HepG2 (cell line): Measurements from ENCODE around the gene RERE. TPM values are rescaled to one million over a fixed set of nuclear protein-coding genes. Genes with fewer than 3 reads are reported as not detected.
A peak's percentile ranks its signal among the peaks of the same experiment; 100 is the strongest.

Source experiments
- ARID5B ChIP-seq: IDR thresholded peaks from 2 replicates; pipeline ENCODE4 v1.4.0; 2020; ENCODE audit warnings: mild to moderate bottlenecking, missing genetic modification reagents
- FIP1L1 ChIP-seq: fragments of 200-400 bp; formaldehyde crosslinking; IDR thresholded peaks from 2 replicates; pipeline ENCODE4 v1.6.1; 2018; ENCODE audit warnings: low read depth, mild to moderate bottlenecking, low read length, moderate library complexity, borderline replicate concordance; ENCODE audit not compliant: insufficient read depth
- FOXA3 ChIP-seq: IDR thresholded peaks from 2 replicates; pipeline ENCODE4 v1.6.1; 2016; ENCODE audit warnings: missing genetic modification reagents, missing compliant biosample characterization
- HOXA9 ChIP-seq: sonication (generic); formaldehyde crosslinking; IDR thresholded peaks from 2 replicates; pipeline ENCODE4 v1.8.1; 2022; ENCODE audit warnings: missing genetic modification reagents, mild to moderate bottlenecking, moderate library complexity, borderline replicate concordance
- PAF1 ChIP-seq: IDR thresholded peaks from 2 replicates; pipeline ENCODE4 v1.6.1; 2016; ENCODE audit warnings: missing genetic modification reagents, missing compliant biosample characterization
- RBM22 ChIP-seq: fragments of 200-400 bp; formaldehyde crosslinking; optimal IDR thresholded peaks from 2 replicates; pipeline ENCODE3; 2017; ENCODE audit warnings: mild to moderate bottlenecking, low read length, moderate library complexity
- SIX4 ChIP-seq: sonication (generic); formaldehyde crosslinking; IDR thresholded peaks from 2 replicates; pipeline ENCODE4 v1.4.0; 2020; ENCODE audit warnings: missing genetic modification reagents
- ZNF737 ChIP-seq: sonication (generic); formaldehyde crosslinking; IDR thresholded peaks from 2 replicates; pipeline ENCODE4 v1.5.0; 2020; ENCODE audit warnings: missing genetic modification reagents, mild to moderate bottlenecking, borderline replicate concordance
- ZSCAN20 ChIP-seq: sonication (generic); formaldehyde crosslinking; IDR thresholded peaks from 2 replicates; pipeline ENCODE4 v1.4.0; 2020; ENCODE audit warnings: missing genetic modification reagents, mild to moderate bottlenecking, borderline replicate concordance
- polyA plus RNA-seq, 8 experiments: library from polyadenylated mRNA; depleted of rRNA in 3 of 8; stranded (reverse) in 7 of 8; unstranded in 1 of 8; fragments of >200 nt; fragmentation: Illumina TruSeq in 4 of 8; extraction: Trizol in 4 of 8; gene quantifications; 2 replicates each; pipeline versions ENCODE4 v1.2.1 to v1.2.3, GENCODE V29; 2011 to 2016; ENCODE audit warnings: low read depth in 4 of 8, missing spikeins in 1 of 8, mixed read lengths in 1 of 8; ENCODE audit not compliant: insufficient read depth in 1 of 8
- total RNA-seq, 5 experiments: library from RNA; depleted of rRNA; stranded (reverse); fragments of >200 nt; fragmentation: Illumina TruSeq; extraction: Trizol; gene quantifications; 2 replicates each; pipeline ENCODE4 v1.2.3, GENCODE V29; 2016; ENCODE audit warnings: low read depth in 1 of 5
- TF ChIP-seq, protein P1 (sequence below): sonication (generic); formaldehyde crosslinking; IDR thresholded peaks from 2 replicates; pipeline ENCODE4 v1.8.0; 2022; ENCODE audit warnings: missing genetic modification reagents, mild to moderate bottlenecking, inconsistent platforms, borderline replicate concordance
- TF ChIP-seq, protein P2 (sequence below): sonication (generic); formaldehyde crosslinking; IDR thresholded peaks from 2 replicates; pipeline ENCODE4 v1.5.0; 2020; ENCODE audit warnings: missing genetic modification reagents
- TF ChIP-seq, protein P3 (sequence below): sonication (generic); formaldehyde crosslinking; IDR thresholded peaks from 2 replicates; pipeline ENCODE4 v1.5.1; 2020; ENCODE audit warnings: mild to moderate bottlenecking, missing genetic modification reagents, moderate library complexity
- TF ChIP-seq, protein P4 (sequence below): sonication (generic); formaldehyde crosslinking; IDR thresholded peaks from 2 replicates; pipeline ENCODE4 v1.4.0; 2020; ENCODE audit warnings: missing genetic modification reagents

Gene RERE
- total and polyA plus RNA-seq, 2 of the 13 experiments (the other 11 are each of a cell fraction or from before 2014, with no cell fraction given), result 18.3 to 21.9 TPM

DNA sequence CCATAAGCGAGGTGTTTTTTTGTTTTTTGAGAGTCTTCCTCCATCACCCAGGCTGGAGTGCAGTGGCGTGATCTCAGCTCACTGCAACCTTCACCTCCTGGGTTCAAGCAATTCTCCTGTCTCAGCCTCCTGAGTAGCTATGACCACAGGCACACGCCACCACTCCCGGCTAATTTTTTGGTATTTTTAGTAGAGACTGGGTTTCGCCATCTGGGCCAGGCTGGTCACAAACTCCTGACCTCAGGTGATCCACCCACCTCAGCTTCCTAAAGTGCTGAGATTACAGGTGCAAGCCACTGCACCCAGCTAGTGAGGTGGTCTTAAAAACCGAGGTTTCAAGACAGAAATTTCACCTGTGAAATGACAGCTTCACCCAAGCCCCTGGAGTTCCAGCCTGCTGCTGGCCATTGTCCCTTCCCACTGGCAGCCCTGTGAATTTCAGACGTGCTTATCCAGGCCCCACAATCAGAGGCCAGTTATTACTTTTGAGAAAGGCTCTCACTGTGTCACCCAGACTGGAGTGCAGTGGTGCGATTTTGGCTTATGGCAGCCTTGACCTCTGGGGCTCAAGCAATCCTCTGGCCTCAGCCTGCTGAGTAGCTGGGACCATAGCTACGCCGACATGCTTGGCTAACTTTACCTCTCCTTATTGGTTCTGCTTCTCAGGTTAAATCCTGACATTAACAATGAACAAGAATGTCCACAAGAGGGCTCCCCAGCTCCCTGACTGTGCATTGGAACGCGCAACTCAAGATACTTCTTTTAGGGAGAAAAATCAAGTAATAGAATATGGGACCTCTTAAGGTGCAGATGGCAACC lies 41.7 kb upstream of the RERE start (continued):
- TF ChIP-seq, protein P1, sequence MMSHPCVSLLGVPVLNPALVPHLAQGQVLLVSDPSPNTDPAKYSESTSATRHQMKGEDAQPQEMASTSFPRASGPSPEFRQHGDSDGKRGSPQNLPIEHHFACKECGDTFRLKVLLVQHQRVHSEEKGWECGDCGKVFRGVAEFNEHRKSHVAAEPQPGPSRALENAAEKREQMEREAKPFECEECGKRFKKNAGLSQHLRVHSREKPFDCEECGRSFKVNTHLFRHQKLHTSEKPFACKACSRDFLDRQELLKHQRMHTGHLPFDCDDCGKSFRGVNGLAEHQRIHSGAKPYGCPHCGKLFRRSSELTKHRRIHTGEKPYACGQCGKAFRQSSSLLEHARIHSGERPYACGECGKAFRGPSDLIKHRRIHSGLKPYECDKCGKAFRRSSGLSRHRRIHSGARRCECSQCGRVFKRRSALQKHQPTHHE (CRISPR knock-in tag), result 0 out of 2 replicates have a peak, but pooled peaks have one; percentile 61
- 0 out of 2 replicates have a peak, but pooled peaks have one; percentile 32 for TF ChIP-seq ZNF737 (CRISPR knock-in tag)
- TF ChIP-seq RBM22, result peak; percentile 93
- TF ChIP-seq SIX4, result no peak
- TF ChIP-seq PAF1 (CRISPR knock-in tag), result 0 out of 2 replicates have a peak, but pooled peaks have one; percentile 9
- TF ChIP-seq, protein P2, sequence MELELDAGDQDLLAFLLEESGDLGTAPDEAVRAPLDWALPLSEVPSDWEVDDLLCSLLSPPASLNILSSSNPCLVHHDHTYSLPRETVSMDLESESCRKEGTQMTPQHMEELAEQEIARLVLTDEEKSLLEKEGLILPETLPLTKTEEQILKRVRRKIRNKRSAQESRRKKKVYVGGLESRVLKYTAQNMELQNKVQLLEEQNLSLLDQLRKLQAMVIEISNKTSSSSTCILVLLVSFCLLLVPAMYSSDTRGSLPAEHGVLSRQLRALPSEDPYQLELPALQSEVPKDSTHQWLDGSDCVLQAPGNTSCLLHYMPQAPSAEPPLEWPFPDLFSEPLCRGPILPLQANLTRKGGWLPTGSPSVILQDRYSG (CRISPR knock-in tag), result no peak
- no peak for TF ChIP-seq HOXA9 (CRISPR knock-in tag)
- TF ChIP-seq, protein P3, sequence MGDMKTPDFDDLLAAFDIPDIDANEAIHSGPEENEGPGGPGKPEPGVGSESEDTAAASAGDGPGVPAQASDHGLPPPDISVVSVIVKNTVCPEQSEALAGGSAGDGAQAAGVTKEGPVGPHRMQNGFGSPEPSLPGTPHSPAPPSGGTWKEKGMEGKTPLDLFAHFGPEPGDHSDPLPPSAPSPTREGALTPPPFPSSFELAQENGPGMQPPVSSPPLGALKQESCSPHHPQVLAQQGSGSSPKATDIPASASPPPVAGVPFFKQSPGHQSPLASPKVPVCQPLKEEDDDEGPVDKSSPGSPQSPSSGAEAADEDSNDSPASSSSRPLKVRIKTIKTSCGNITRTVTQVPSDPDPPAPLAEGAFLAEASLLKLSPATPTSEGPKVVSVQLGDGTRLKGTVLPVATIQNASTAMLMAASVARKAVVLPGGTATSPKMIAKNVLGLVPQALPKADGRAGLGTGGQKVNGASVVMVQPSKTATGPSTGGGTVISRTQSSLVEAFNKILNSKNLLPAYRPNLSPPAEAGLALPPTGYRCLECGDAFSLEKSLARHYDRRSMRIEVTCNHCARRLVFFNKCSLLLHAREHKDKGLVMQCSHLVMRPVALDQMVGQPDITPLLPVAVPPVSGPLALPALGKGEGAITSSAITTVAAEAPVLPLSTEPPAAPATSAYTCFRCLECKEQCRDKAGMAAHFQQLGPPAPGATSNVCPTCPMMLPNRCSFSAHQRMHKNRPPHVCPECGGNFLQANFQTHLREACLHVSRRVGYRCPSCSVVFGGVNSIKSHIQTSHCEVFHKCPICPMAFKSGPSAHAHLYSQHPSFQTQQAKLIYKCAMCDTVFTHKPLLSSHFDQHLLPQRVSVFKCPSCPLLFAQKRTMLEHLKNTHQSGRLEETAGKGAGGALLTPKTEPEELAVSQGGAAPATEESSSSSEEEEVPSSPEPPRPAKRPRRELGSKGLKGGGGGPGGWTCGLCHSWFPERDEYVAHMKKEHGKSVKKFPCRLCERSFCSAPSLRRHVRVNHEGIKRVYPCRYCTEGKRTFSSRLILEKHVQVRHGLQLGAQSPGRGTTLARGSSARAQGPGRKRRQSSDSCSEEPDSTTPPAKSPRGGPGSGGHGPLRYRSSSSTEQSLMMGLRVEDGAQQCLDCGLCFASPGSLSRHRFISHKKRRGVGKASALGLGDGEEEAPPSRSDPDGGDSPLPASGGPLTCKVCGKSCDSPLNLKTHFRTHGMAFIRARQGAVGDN, result peak; percentile 27
- TF ChIP-seq ZSCAN20, result no peak
- TF ChIP-seq, protein P4, sequence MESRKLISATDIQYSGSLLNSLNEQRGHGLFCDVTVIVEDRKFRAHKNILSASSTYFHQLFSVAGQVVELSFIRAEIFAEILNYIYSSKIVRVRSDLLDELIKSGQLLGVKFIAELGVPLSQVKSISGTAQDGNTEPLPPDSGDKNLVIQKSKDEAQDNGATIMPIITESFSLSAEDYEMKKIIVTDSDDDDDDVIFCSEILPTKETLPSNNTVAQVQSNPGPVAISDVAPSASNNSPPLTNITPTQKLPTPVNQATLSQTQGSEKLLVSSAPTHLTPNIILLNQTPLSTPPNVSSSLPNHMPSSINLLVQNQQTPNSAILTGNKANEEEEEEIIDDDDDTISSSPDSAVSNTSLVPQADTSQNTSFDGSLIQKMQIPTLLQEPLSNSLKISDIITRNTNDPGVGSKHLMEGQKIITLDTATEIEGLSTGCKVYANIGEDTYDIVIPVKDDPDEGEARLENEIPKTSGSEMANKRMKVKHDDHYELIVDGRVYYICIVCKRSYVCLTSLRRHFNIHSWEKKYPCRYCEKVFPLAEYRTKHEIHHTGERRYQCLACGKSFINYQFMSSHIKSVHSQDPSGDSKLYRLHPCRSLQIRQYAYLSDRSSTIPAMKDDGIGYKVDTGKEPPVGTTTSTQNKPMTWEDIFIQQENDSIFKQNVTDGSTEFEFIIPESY (CRISPR knock-in tag), result peak; percentile 6; the same call in 1 of the 2 replicates
- 0 out of 2 replicates have a peak, but pooled peaks have one; percentile 39 for TF ChIP-seq FIP1L1
- TF ChIP-seq FOXA3 (CRISPR knock-in tag), result peak; percentile 18; the same call in 1 of the 2 replicates
- TF ChIP-seq ARID5B, result no peak
